Measurements from ENCODE around the gene SEPTIN12.

- TF ChIP-seq POLR2A (IDR thresholded peaks at IDR 0.05; ENCODE audit: low read length) (no peak), GATA1 (IDR thresholded peaks at IDR 0.05; ENCODE audit: low read depth, low read length) (no peak)
Measured at GRCh38 chr16:4820652-4821051, 32.5 kb upstream of the SEPTIN12 start.

Measured in erythroblast (primary cell).